ENCODE measurements around the gene CEP63. TPM values are rescaled to one million over a fixed set of nuclear protein-coding genes. Genes with fewer than 3 reads are reported as not detected.

The CEP63 gene
- total and polyA plus RNA-seq, 9 donors = 16.6 to 74.1 (median 22.2) TPM

GRCh38 chr3:134619301-134619615 is 133.4 kb downstream of the CEP63 start:
- no peaks in the 10 kb centered on the region for H3K36me3 ChIP-seq
- WGBS, 3 donors = 82 to 89% (median 84%) methylated on average over 2 of the region's 2 CpGs
- H3K9me3 ChIP-seq = no peaks in the 10 kb centered on the region

DNA sequence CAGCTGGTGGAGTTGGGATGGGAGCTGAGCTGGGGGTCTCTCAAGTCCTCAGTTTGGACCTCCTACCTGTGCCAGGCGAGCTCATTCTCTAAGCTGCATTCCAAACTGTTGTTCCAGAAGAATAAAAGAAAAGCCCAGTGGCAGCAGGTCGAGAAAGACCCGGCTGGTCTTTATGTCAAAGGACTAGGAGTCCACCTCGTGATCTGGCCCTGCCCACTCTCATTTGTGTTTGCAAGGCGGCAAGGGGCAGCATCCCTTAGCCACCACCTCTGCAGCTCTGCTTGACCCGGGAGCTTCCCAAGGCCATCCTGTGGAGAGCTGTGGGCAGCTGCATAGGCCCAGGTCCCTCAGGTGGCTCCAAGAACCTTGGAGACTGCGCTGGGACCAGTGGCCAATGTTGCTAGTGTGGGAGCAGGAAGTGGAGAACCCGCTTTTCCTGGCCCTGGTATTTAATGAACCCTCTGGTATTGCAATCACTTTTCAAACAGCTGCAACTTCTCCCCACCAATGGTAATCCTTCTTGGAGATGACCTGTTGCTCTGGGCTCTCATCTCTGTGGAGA is 134.1 kb downstream of the CEP63 start:
- no peaks in the 10 kb centered on the region for H3K4me1 ChIP-seq (ENCODE audit: insufficient read depth)
- H3K4me3 ChIP-seq = no peak overlapping the region
- intact Hi-C loops (cut with DNase I) = no loop called here
- TF ChIP-seq, protein P1, sequence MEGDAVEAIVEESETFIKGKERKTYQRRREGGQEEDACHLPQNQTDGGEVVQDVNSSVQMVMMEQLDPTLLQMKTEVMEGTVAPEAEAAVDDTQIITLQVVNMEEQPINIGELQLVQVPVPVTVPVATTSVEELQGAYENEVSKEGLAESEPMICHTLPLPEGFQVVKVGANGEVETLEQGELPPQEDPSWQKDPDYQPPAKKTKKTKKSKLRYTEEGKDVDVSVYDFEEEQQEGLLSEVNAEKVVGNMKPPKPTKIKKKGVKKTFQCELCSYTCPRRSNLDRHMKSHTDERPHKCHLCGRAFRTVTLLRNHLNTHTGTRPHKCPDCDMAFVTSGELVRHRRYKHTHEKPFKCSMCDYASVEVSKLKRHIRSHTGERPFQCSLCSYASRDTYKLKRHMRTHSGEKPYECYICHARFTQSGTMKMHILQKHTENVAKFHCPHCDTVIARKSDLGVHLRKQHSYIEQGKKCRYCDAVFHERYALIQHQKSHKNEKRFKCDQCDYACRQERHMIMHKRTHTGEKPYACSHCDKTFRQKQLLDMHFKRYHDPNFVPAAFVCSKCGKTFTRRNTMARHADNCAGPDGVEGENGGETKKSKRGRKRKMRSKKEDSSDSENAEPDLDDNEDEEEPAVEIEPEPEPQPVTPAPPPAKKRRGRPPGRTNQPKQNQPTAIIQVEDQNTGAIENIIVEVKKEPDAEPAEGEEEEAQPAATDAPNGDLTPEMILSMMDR (IDR thresholded peaks at IDR 0.05) = no peak
- no peak for TF ChIP-seq POLR2A (IDR thresholded peaks at IDR 0.05)
- no peak for TF ChIP-seq EP300 (IDR thresholded peaks at IDR 0.05)
- no peaks in the 10 kb centered on the region for H3K36me3 ChIP-seq
- H3K27me3 ChIP-seq = no peaks in the 10 kb centered on the region
- no peak for DNase-seq
- H3K27ac ChIP-seq = no peak overlapping the region
- 88 to 89% (median 89%) methylated on average over 8 of the region's 8 CpGs for WGBS, 3 donors
- H3K9me3 ChIP-seq = no peaks in the 10 kb centered on the region

More at GRCh38 chr3:134619301-134619615, 133.4 kb downstream of the CEP63 start:
- no peak for DNase-seq
- intact Hi-C loops (cut with DNase I) = no loop called here
- Histone ChIP-seq H3K4me3 (no peak overlapping the region), H3K27me3 (no peaks in the 10 kb centered on the region), H3K4me1 (ENCODE audit: insufficient read depth) (no peaks in the 10 kb centered on the region), H3K27ac (no peak overlapping the region)
- no peak for TF ChIP-seq EP300 (IDR thresholded peaks at IDR 0.05)
- TF ChIP-seq, protein P1 (IDR thresholded peaks at IDR 0.05) = no peak
- TF ChIP-seq POLR2A (IDR thresholded peaks at IDR 0.05) = no peak

GRCh38 chr3:134620476-134621115 is 134.7 kb downstream of the CEP63 start:
- intact Hi-C loops (cut with DNase I) = no loop called here
- WGBS, 3 donors = 85 to 87% (median 86%) methylated on average over 5 of the region's 5 CpGs
- no peaks in the 10 kb centered on the region for H3K27me3 ChIP-seq
- H3K9me3 ChIP-seq = no peaks in the 10 kb centered on the region
- no peaks in the 10 kb centered on the region for H3K36me3 ChIP-seq
- TF ChIP-seq, protein P1 (IDR thresholded peaks at IDR 0.05) = no peak
- TF ChIP-seq EP300 (IDR thresholded peaks at IDR 0.05) (no peak), POLR2A (IDR thresholded peaks at IDR 0.05) (no peak)
- H3K4me1 ChIP-seq (ENCODE audit: insufficient read depth) = no peaks in the 10 kb centered on the region
- no peak overlapping the region for H3K27ac ChIP-seq
- H3K4me3 ChIP-seq = no peak overlapping the region
- DNase-seq = no peak

- intact Hi-C loops (cut with DNase I) = no loop called here
- no peak overlapping the region for H3K4me3 ChIP-seq
- no peaks in the 10 kb centered on the region for H3K4me1 ChIP-seq (ENCODE audit: insufficient read depth)
- TF ChIP-seq, protein P1 (IDR thresholded peaks at IDR 0.05) = no peak
- TF ChIP-seq EP300 (IDR thresholded peaks at IDR 0.05) = no peak
- TF ChIP-seq POLR2A (IDR thresholded peaks at IDR 0.05) = no peak
- H3K27me3 ChIP-seq = no peaks in the 10 kb centered on the region
- no peak overlapping the region for H3K27ac ChIP-seq
- H3K36me3 ChIP-seq = no peaks in the 10 kb centered on the region
- DNase-seq = no peak
- H3K9me3 ChIP-seq = no peaks in the 10 kb centered on the region
- 49 to 51% (median 50%) methylated on average over 3 of the region's 3 CpGs for WGBS, 3 donors
Measured at GRCh38 chr3:134621854-134622253, 136.0 kb downstream of the CEP63 start.
